ENCODE data around the gene ANXA4.

DNA sequence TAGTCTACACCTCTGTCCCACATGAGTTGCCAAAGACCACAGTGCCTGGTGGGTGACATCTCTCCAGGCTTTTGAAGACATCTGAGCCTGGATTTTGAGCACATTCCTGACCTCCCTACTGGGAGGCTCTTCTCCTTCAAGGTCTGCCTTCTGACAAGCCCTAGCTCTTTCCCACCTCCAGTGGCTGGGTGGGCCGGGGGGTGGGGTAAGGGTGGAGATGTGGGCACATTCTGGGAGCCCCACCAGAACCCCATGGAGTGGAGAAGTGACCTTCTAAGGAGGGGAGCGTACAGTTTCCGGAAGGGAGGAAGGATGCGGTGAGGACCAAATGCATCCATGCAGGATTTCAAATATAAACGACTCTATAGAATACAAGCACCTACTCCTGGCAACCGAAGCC lies 27.9 kb upstream of the ANXA4 start:
- TF ChIP-seq SP1 (CRISPR knock-in tag; conservative IDR thresholded peaks at IDR 0.05) (no peak), CREB1 (CRISPR knock-in tag; IDR thresholded peaks at IDR 0.05) (no peak), ATF2 (CRISPR knock-in tag; IDR thresholded peaks at IDR 0.05; ENCODE audit: borderline replicate concordance, low read depth) (no peak), FOXK1 (CRISPR knock-in tag; IDR thresholded peaks at IDR 0.05) (no peak), NFATC4 (CRISPR knock-in tag; IDR thresholded peaks at IDR 0.05) (no peak), NR2C2 (CRISPR knock-in tag; IDR thresholded peaks at IDR 0.05) (no peak), CDX4 (CRISPR knock-in tag; IDR thresholded peaks at IDR 0.05; ENCODE audit: borderline replicate concordance) (no peak), ZNF671 (CRISPR knock-in tag; IDR thresholded peaks at IDR 0.05) (no peak)
- TF ChIP-seq, protein P1, sequence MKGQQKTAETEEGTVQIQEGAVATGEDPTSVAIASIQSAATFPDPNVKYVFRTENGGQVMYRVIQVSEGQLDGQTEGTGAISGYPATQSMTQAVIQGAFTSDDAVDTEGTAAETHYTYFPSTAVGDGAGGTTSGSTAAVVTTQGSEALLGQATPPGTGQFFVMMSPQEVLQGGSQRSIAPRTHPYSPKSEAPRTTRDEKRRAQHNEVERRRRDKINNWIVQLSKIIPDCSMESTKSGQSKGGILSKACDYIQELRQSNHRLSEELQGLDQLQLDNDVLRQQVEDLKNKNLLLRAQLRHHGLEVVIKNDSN (CRISPR knock-in tag; IDR thresholded peaks at IDR 0.05): no peak
- TF ChIP-seq, protein P2, sequence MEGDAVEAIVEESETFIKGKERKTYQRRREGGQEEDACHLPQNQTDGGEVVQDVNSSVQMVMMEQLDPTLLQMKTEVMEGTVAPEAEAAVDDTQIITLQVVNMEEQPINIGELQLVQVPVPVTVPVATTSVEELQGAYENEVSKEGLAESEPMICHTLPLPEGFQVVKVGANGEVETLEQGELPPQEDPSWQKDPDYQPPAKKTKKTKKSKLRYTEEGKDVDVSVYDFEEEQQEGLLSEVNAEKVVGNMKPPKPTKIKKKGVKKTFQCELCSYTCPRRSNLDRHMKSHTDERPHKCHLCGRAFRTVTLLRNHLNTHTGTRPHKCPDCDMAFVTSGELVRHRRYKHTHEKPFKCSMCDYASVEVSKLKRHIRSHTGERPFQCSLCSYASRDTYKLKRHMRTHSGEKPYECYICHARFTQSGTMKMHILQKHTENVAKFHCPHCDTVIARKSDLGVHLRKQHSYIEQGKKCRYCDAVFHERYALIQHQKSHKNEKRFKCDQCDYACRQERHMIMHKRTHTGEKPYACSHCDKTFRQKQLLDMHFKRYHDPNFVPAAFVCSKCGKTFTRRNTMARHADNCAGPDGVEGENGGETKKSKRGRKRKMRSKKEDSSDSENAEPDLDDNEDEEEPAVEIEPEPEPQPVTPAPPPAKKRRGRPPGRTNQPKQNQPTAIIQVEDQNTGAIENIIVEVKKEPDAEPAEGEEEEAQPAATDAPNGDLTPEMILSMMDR (IDR thresholded peaks at IDR 0.05): no peak
- TF ChIP-seq, protein P3, sequence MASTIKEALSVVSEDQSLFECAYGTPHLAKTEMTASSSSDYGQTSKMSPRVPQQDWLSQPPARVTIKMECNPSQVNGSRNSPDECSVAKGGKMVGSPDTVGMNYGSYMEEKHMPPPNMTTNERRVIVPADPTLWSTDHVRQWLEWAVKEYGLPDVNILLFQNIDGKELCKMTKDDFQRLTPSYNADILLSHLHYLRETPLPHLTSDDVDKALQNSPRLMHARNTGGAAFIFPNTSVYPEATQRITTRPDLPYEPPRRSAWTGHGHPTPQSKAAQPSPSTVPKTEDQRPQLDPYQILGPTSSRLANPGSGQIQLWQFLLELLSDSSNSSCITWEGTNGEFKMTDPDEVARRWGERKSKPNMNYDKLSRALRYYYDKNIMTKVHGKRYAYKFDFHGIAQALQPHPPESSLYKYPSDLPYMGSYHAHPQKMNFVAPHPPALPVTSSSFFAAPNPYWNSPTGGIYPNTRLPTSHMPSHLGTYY (CRISPR knock-in tag; IDR thresholded peaks at IDR 0.05): no peak
- TF ChIP-seq, protein P4, sequence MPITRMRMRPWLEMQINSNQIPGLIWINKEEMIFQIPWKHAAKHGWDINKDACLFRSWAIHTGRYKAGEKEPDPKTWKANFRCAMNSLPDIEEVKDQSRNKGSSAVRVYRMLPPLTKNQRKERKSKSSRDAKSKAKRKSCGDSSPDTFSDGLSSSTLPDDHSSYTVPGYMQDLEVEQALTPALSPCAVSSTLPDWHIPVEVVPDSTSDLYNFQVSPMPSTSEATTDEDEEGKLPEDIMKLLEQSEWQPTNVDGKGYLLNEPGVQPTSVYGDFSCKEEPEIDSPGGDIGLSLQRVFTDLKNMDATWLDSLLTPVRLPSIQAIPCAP (CRISPR knock-in tag; IDR thresholded peaks at IDR 0.05): no peak
